Endothelial cell of umbilical vein (primary cell): ENCODE measurements around the gene LATS2. TPM values are rescaled to one million over a fixed set of nuclear protein-coding genes. Genes with fewer than 3 reads are reported as not detected.
"Not testable (repeated sequence)": the region's sequence is repeated elsewhere in the genome, so short reads cannot be mapped to it uniquely, and the experiment has no call there.

ENCODE experiments used
- BruUV-seq: library from RNA; stranded (reverse); fragments of 400-500 nt; replicated peaks from 2 replicates; lab custom pipeline; 2021; lab: Mats Ljungman, UMichigan
- CTCF ChIA-PET: fragments of 300-600, 350-600 bp; sonication (Branson Sonifier 250); formaldehyde crosslinking; loops from one replicate; lab custom pipeline; 2021; ENCODE audit warnings: antibody characterized with exemption, inconsistent platforms; lab: Charles Lee
- POLR2A ChIA-PET: fragments of 300-600, 350-600 bp; sonication (Branson Sonifier 250); formaldehyde crosslinking; loops from one replicate; lab custom pipeline; 2021; ENCODE audit warnings: antibody characterized with exemption, inconsistent platforms; lab: Charles Lee
- DNase-seq: peaks from one replicate; pipeline ENCODE4 v3.0.0-alpha.2; 2011; ENCODE audit warnings: low read depth, low spot score
- FAIRE-seq: peaks from 2 replicates; lab custom pipeline; 2011; peaks lifted over from hg19 to GRCh38; lab: Jason Lieb, UNC
- H2AFZ ChIP-seq: 2 replicates; pipeline ENCODE4 v1.6.0; 2012; ENCODE audit warnings: low read depth, low read length, control low read depth, inconsistent platforms
- H3K27ac ChIP-seq: 2 replicates; pipeline ENCODE4 v1.5.1; 2011; ENCODE audit warnings: low read depth, mild to moderate bottlenecking, control low read depth, low read length, moderate library complexity; ENCODE audit not compliant: insufficient read depth
- H3K27me3 ChIP-seq, 2 experiments: 2 replicates each; pipeline versions ENCODE4 v1.6.0 to v1.6.1; 2011; ENCODE audit warnings: low read length in 2 of 2, mixed read lengths in 1 of 2; ENCODE audit not compliant: control insufficient read depth in 2 of 2, insufficient read depth in 2 of 2
- H3K36me3 ChIP-seq, 2 experiments: 2 replicates in 1 of 2; 3 replicates in 1 of 2; pipeline ENCODE4 v1.5.1; 2011; ENCODE audit warnings: low read length in 2 of 2, mild to moderate bottlenecking in 1 of 2, moderate library complexity in 1 of 2; ENCODE audit not compliant: control insufficient read depth in 2 of 2, insufficient read depth in 2 of 2; ENCODE audit errors: extremely low read depth in 1 of 2
- H3K4me1 ChIP-seq: 3 replicates; pipeline ENCODE4 v1.5.1; 2011; ENCODE audit warnings: mild to moderate bottlenecking, low read length; ENCODE audit not compliant: control insufficient read depth, insufficient read depth; ENCODE audit errors: extremely low read depth
- H3K4me2 ChIP-seq: 2 replicates; pipeline ENCODE4 v1.6.1; 2011; ENCODE audit warnings: low read length, control low read depth, mixed read lengths; ENCODE audit not compliant: insufficient read depth
- H3K4me3 ChIP-seq, 3 experiments: fragments of 200-600 bp in 1 of 3; sonication (generic), shearing (Covaris generic) in 1 of 3; replicated peaks in 1 of 3; 2 replicates each; pipeline ENCODE4 v1.5.1; 2011 to 2016; ENCODE audit warnings: control low read depth in 3 of 3, low read length in 3 of 3, mild to moderate bottlenecking in 2 of 3, inconsistent platforms in 1 of 3, low read depth in 1 of 3, moderate library complexity in 1 of 3; ENCODE audit not compliant: insufficient read depth in 1 of 3
- H3K79me2 ChIP-seq: 2 replicates; pipeline ENCODE4 v1.6.0; 2012; ENCODE audit warnings: low read length, inconsistent platforms; ENCODE audit not compliant: control insufficient read depth, insufficient read depth
- H3K9ac ChIP-seq: replicated peaks from 2 replicates; pipeline ENCODE3; 2011; ENCODE audit warnings: low read length, control low read depth; ENCODE audit not compliant: insufficient read depth; ENCODE audit errors: extremely low read depth
- H3K9me1 ChIP-seq: replicated peaks from 3 replicates; pipeline ENCODE4 v1.6.0; 2011; ENCODE audit warnings: mild to moderate bottlenecking, low read length; ENCODE audit not compliant: control insufficient read depth, insufficient read depth; ENCODE audit errors: extremely low read depth
- H3K9me3 ChIP-seq: replicated peaks from 2 replicates; pipeline ENCODE4 v1.5.1; 2012; ENCODE audit warnings: low read length, inconsistent platforms; ENCODE audit not compliant: control insufficient read depth, insufficient read depth
- H4K20me1 ChIP-seq: replicated peaks from 2 replicates; pipeline ENCODE3; 2011; ENCODE audit warnings: mild to moderate bottlenecking, low read length; ENCODE audit not compliant: control insufficient read depth, insufficient read depth; ENCODE audit errors: extremely low read depth
- EZH2 ChIP-seq: IDR thresholded peaks from 2 replicates; pipeline ENCODE4 v1.6.1; 2012; ENCODE audit warnings: borderline replicate concordance, low read depth, mild to moderate bottlenecking, moderate library complexity, low read length, inconsistent platforms; ENCODE audit not compliant: severe bottlenecking
- FOS ChIP-seq: IDR thresholded peaks from 2 replicates; pipeline ENCODE4 v1.6.1; 2011; ENCODE audit warnings: mild to moderate bottlenecking, low read length, moderate library complexity, borderline replicate concordance; ENCODE audit not compliant: insufficient read depth
- GATA2 ChIP-seq: IDR thresholded peaks from 2 replicates; pipeline ENCODE4 v1.7.0; 2011; ENCODE audit warnings: low read depth, mild to moderate bottlenecking, moderate library complexity, mixed read lengths, low read length; ENCODE audit not compliant: insufficient read length, insufficient read depth
- JUN ChIP-seq: IDR thresholded peaks from 2 replicates; pipeline ENCODE4 v1.6.1; 2011; ENCODE audit warnings: borderline replicate concordance, low read depth; ENCODE audit not compliant: insufficient read length, insufficient read depth
- MYC ChIP-seq: IDR thresholded peaks from one replicate; pipeline ENCODE4 v1.6.1; 2011; ENCODE audit warnings: mild to moderate bottlenecking, low read depth, low read length
- POLR2A ChIP-seq: IDR thresholded peaks from 2 replicates; pipeline ENCODE4 v1.6.1; 2012; ENCODE audit warnings: low read depth, mild to moderate bottlenecking, control low read depth, low read length
- POLR2AphosphoS5 ChIP-seq: IDR thresholded peaks from 2 replicates; pipeline ENCODE4 v1.6.1; 2012; ENCODE audit warnings: low read depth, mild to moderate bottlenecking, control low read depth, low read length, moderate library complexity; ENCODE audit not compliant: insufficient read depth
- dilution Hi-C: fragments of 300-500 bp; cut with MboI; formaldehyde crosslinking; loops from one replicate; pipeline ENCODE4 v1.15.0; 2019; ENCODE audit warnings: low sequenced_read_pairs; ENCODE audit not compliant: extremely low pct_ligation_motif_present
- intact Hi-C: fragments of 100-400 bp; cut with micrococcal nuclease; formaldehyde crosslinking; loops from one replicate; pipeline ENCODE4 v1.10.0; 2022
- polyA plus RNA-seq, 4 experiments: library from polyadenylated mRNA; depleted of rRNA in 3 of 4; stranded (reverse) in 3 of 4; unstranded in 1 of 4; fragments of >200 nt; gene quantifications; 2 replicates each; pipeline versions ENCODE4 v1.2.1 to v1.2.3, GENCODE V29; 2011 to 2012; ENCODE audit warnings: missing spikeins in 1 of 4
- total RNA-seq: library from RNA; stranded (reverse); gene quantifications from 2 replicates; pipeline ENCODE4 v1.2.3, GENCODE V29; 2021
- TF ChIP-seq, protein P1 (sequence below), 2 donors: IDR thresholded peaks; 1 replicate in 1 of 2; 2 replicates in 1 of 2; pipeline ENCODE4 v1.5.1; 2011; ENCODE audit warnings: low read length in 2 of 2, mild to moderate bottlenecking in 2 of 2, moderate library complexity in 2 of 2, control low read depth in 1 of 2, inconsistent platforms in 1 of 2, low read depth in 1 of 2; ENCODE audit not compliant: insufficient read depth in 1 of 2; ENCODE audit errors: extremely low read depth in 1 of 2
- TF ChIP-seq, protein P2 (sequence below): IDR thresholded peaks from 2 replicates; pipeline ENCODE4 v1.6.1; 2011; ENCODE audit not compliant: insufficient read depth, insufficient read length

LATS2 gene
- total and polyA plus RNA-seq, 2 donors (not counting 3 experiments of a cell fraction or from before 2014, with no cell fraction given): 33.5 to 67.6 TPM

- dilution Hi-C loops: no loop called here
- FAIRE-seq (no peak), DNase-seq (peak; percentile 21)
- intact Hi-C loops: no loop called here
- Histone ChIP-seq H3K9ac (no peak overlapping the region), H2AFZ (peak overlapping the region; percentile 2), H3K36me3 (no peaks in the 10 kb centered on the region), H3K9me1 (no peaks in the 10 kb centered on the region), H3K4me3 (no peak overlapping the region), H4K20me1 (no peaks in the 10 kb centered on the region), H3K4me2 (peak overlapping the region; percentile 30), H3K9me3 (no peaks in the 10 kb centered on the region), H3K4me1 (peaks cover 3% of the 10 kb centered on the region), H3K27ac (no peak overlapping the region), H3K27me3 (peaks cover 2 to 4% of the 10 kb centered on the region in 2 experiments), H3K79me2 (no peaks in the 10 kb centered on the region)
- BruUV-seq: no TSS peak
- CTCF ChIA-PET: no interaction called here
- POLR2A ChIA-PET: no interaction called here
- TF ChIP-seq POLR2AphosphoS5 (no peak), EZH2 (no peak), POLR2A (no peak), GATA2 (no peak), MYC (no peak), JUN (no peak), FOS (no peak)
- TF ChIP-seq, protein P1, sequence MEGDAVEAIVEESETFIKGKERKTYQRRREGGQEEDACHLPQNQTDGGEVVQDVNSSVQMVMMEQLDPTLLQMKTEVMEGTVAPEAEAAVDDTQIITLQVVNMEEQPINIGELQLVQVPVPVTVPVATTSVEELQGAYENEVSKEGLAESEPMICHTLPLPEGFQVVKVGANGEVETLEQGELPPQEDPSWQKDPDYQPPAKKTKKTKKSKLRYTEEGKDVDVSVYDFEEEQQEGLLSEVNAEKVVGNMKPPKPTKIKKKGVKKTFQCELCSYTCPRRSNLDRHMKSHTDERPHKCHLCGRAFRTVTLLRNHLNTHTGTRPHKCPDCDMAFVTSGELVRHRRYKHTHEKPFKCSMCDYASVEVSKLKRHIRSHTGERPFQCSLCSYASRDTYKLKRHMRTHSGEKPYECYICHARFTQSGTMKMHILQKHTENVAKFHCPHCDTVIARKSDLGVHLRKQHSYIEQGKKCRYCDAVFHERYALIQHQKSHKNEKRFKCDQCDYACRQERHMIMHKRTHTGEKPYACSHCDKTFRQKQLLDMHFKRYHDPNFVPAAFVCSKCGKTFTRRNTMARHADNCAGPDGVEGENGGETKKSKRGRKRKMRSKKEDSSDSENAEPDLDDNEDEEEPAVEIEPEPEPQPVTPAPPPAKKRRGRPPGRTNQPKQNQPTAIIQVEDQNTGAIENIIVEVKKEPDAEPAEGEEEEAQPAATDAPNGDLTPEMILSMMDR (IDR thresholded peaks at IDR 0.05; ENCODE audit: extremely low read depth in 1 of 2, insufficient read depth in 1 of 2, low read depth in 1 of 2, low read length in 2 of 2): no peak
- TF ChIP-seq, protein P2, sequence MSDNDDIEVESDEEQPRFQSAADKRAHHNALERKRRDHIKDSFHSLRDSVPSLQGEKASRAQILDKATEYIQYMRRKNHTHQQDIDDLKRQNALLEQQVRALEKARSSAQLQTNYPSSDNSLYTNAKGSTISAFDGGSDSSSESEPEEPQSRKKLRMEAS: no peak
Observed at GRCh38 chr13:20960663-20961309, 100.6 kb downstream of the LATS2 start.

GRCh38 chr13:20957049-20957620, 104.3 kb downstream of the LATS2 start:
- not testable (repeated sequence) for H3K4me1 ChIP-seq

More at GRCh38 chr13:20957049-20957620, 104.3 kb downstream of the LATS2 start:
- intact Hi-C loops, FAIRE-seq, H4K20me1 ChIP-seq, BruUV-seq, H3K36me3 ChIP-seq, H3K4me2 ChIP-seq, H3K9me3 ChIP-seq, H2AFZ ChIP-seq, DNase-seq, H3K27ac ChIP-seq, H3K4me3 ChIP-seq, H3K79me2 ChIP-seq, H3K9me1 ChIP-seq, H3K9ac ChIP-seq, POLR2A ChIA-PET, dilution Hi-C loops, CTCF ChIA-PET, H3K27me3 ChIP-seq: not testable (repeated sequence)
